Adrenal gland (tissue), 12 donors: Measurements from ENCODE around the gene SHROOM2. TPM values are rescaled to one million over a fixed set of nuclear protein-coding genes. Genes with fewer than 3 reads are reported as not detected.
"Not testable (repeated sequence)": the region's sequence is repeated elsewhere in the genome, so short reads cannot be mapped to it uniquely, and the experiment has no call there.

Experiments
- DNase-seq, 7 donors: peaks; one replicate each; pipeline ENCODE4 v3.0.0-alpha.2; 2019 to 2020
- H3K27ac ChIP-seq, 5 donors: fragments of 200-600 bp; sonication (generic) in 4 of 5; 1 replicate in 3 of 5; 2 replicates in 2 of 5; pipeline versions ENCODE4 v1.5.1 to v1.8.0; 2016 to 2020; ENCODE audit warnings: mild to moderate bottlenecking in 1 of 5
- H3K27me3 ChIP-seq: fragments of 200-600 bp; 2 replicates; pipeline ENCODE4 v1.8.0; 2021
- H3K36me3 ChIP-seq, 2 donors: fragments of 200-600 bp; replicated peaks in 1 of 2; 1 replicate in 1 of 2; 2 replicates in 1 of 2; pipeline versions ENCODE4 v1.5.1 to v1.8.0; 2018 to 2022
- H3K4me1 ChIP-seq, 2 donors: fragments of 200-600 bp; replicated peaks in 1 of 2; 1 replicate in 1 of 2; 2 replicates in 1 of 2; pipeline versions ENCODE4 v1.5.1 to v1.8.0; 2018 to 2021
- H3K4me3 ChIP-seq, 4 donors: fragments of 200-600 bp; sonication (generic) in 3 of 4; one replicate each; pipeline ENCODE4 v1.5.1; 2016 to 2018
- H3K9me3 ChIP-seq, 3 donors: fragments of 200-600 bp; sonication (generic) in 1 of 3; replicated peaks in 1 of 3; 1 replicate in 2 of 3; 2 replicates in 1 of 3; pipeline versions ENCODE4 v1.5.1 to v1.8.0; 2016 to 2021
- POLR2A ChIP-seq, 2 donors: fragments of 450-650 bp; IDR thresholded peaks; one replicate each; pipeline ENCODE4 v1.6.1; 2017; ENCODE audit warnings: antibody characterized with exemption in 2 of 2, mild to moderate bottlenecking in 2 of 2, moderate library complexity in 1 of 2
- WGBS, 4 donors: extraction: QIAGEN DNeasy Blood & Tissue Kit in 2 of 4; methylation state at CpG; one replicate each; pipeline versions ENCODE4 v1.1.5 to v1.1.7; 2013 to 2017; 5-methylcytosine and 5-hydroxymethylcytosine counted together
- intact Hi-C, 2 donors: fragments of 100-400 bp; cut with DNase I; formaldehyde crosslinking; loops; one replicate each; pipeline versions ENCODE4 v1.14.1 to v1.15.0; 2022 to 2023
- polyA plus RNA-seq, 3 donors: library from polyadenylated mRNA; stranded (reverse); fragments of 200-250 nt in 2 of 3; fragments of 350-450 nt in 1 of 3; fragmentation: Illumina TruSeq in 1 of 3; extraction: RNeasy Lipid Tissue Mini Kit (QIAGEN cat#74804) in 1 of 3; gene quantifications; one replicate each; pipeline ENCODE4 v1.2.3, GENCODE V29; 2013 to 2014
- total RNA-seq, 9 donors: library from RNA; depleted of rRNA in 4 of 9; stranded (reverse); fragments of >200 nt in 4 of 9; fragments of 120-200 nt in 1 of 9; fragmentation: NEBNext Ultra II Directional in 1 of 9; extraction: Animal tissue kit (Norgen Biotek cat#: 25700) in 1 of 9; gene quantifications; one replicate each; pipeline versions ENCODE4 v1.1.0 to v1.2.4, GENCODE V29; 2013 to 2023
- TF ChIP-seq, protein P1 (sequence below), 6 experiments: fragments of 450-650 bp in 4 of 6; fragments of 200-600 bp in 2 of 6; sonication (generic) in 1 of 6; IDR thresholded peaks; 1 replicate in 5 of 6; 2 replicates in 1 of 6; pipeline versions ENCODE4 v1.5.1 to v1.8.0; 2016 to 2021; ENCODE audit warnings: antibody characterized with exemption in 6 of 6, mild to moderate bottlenecking in 2 of 6, moderate library complexity in 1 of 6
- donor health status: healthy with polysubstance abuse.
- donor health status: Bipolar disorder and iron deficiency.
- donor health status: DM: yes; HTN: yes; CAD: no.
- donor health status: DM: no; HTN: no; CAD: no.
- donor health status: DM: no; HTN: no; CAD: no.
- donor health status: DM: yes; HTN: yes; CAD: no.

Gene SHROOM2
- total and polyA plus RNA-seq, 12 donors: 1.7 to 7.2 (median 4.0) TPM

DNA sequence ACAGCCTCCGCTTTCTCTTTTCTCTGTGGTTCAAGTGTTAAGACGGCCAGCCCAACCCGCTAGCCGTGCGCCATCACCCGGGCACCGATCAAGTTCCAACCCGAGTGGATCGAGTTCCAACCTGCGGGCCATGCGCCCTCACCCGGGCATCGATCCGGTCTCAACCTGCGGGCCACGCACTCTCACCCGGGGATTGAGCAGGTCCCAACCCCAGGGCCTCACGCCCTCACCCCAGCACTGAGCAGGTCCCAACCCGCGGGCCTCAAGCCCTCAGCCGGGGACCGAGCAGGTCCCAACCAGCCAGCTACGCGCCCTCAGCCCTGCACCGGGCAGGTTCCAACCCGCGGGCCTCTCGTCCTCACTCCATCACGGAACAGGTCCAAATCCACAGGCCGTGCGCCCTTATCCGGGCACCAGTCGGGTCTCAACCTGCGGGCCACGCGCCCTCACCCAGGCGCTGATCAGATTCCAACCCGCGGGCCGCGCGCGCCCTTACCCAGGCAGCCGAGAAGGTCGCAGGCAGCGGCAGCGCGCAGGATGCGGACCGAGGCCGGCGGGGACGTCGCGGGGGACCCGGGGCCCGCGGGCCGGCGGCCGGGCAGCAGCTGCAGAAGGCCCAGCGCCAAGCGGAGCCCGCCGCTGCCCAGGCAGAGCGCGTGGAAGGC is 21.0 kb upstream of the SHROOM2 start:
- no peaks in the 10 kb centered on the region for H3K9me3 ChIP-seq
- no peak overlapping the region for H3K4me3 ChIP-seq
- TF ChIP-seq, protein P1, sequence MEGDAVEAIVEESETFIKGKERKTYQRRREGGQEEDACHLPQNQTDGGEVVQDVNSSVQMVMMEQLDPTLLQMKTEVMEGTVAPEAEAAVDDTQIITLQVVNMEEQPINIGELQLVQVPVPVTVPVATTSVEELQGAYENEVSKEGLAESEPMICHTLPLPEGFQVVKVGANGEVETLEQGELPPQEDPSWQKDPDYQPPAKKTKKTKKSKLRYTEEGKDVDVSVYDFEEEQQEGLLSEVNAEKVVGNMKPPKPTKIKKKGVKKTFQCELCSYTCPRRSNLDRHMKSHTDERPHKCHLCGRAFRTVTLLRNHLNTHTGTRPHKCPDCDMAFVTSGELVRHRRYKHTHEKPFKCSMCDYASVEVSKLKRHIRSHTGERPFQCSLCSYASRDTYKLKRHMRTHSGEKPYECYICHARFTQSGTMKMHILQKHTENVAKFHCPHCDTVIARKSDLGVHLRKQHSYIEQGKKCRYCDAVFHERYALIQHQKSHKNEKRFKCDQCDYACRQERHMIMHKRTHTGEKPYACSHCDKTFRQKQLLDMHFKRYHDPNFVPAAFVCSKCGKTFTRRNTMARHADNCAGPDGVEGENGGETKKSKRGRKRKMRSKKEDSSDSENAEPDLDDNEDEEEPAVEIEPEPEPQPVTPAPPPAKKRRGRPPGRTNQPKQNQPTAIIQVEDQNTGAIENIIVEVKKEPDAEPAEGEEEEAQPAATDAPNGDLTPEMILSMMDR (IDR thresholded peaks at IDR 0.05): no peak
- TF ChIP-seq POLR2A (IDR thresholded peaks at IDR 0.05): no peak
- WGBS, 4 donors: 21 to 72% (median 26%) methylated on average over 2 to 63 of the region's 67 CpGs
- no peaks in the 10 kb centered on the region for H3K36me3 ChIP-seq
- no peak for DNase-seq
- peaks cover 22% of the 10 kb centered on the region for H3K27me3 ChIP-seq
- no peaks in the 10 kb centered on the region for H3K4me1 ChIP-seq
- no peak overlapping the region for H3K27ac ChIP-seq
- intact Hi-C loops: no loop called here

DNA sequence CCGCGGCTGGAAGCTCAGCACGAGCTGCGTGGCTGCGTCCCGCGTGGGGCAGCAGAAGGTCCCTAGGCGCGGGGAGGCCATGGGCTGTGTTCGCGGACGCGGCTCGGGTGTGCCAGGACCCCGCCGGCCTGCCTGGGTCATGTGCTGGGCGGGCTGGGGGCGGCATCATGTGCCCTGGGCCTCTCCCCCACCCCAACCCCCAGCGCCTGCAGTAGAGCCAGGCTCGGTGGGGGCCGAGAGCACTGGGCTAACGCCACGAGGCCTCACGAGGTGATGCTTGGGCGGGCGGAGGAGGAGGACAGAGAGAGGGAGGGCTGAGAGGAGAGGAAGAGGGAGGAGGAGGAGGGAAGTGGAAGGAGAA is 20.5 kb upstream of the SHROOM2 start, which contains the start of gene GPR143:
Gene GPR143 (minus strand): TSS at position 111 of the 361 bp plus-strand sequence. CDS start 30 bp downstream, at position 81.
- intact Hi-C loops: no loop called here
- Histone ChIP-seq H3K27me3 (peaks cover 22% of the 10 kb centered on the region), H3K4me3 (no peak within 1 kb of the TSS), H3K4me1 (no peaks in the 10 kb centered on the region), H3K36me3 (no peaks in the 10 kb centered on the region), H3K27ac (no peak within 1 kb of the TSS), H3K9me3 (no peaks in the 10 kb centered on the region)
- TF ChIP-seq, protein P1 (IDR thresholded peaks at IDR 0.05): no peak
- no peak for TF ChIP-seq POLR2A (IDR thresholded peaks at IDR 0.05)
- WGBS, 4 donors: 32 to 67% (median 47%) methylated on average over 7 to 26 of the region's 26 CpGs
- DNase-seq: no peak

DNA sequence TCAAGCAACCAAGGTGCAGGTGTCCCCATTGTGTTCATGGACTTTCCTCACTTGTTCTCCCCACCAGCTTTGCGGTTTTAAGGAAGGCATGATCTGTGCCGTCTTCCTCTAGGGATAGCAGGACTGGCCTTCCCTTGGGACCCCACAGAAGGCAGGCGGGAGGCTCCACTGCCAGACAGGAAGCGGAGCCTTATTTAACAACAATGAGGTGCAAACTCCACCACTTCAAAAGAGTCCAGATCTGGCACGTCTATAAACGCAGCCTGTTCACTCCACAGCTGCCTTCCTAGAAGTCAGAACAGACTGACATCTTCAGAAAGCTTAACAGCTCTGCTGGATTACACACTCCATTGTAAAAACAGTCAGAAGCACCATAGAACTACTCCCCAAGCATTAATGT is 18.9 kb upstream of the SHROOM2 start:
- 55 to 75% (median 64%) methylated on average over 4 to 6 of the region's 6 CpGs for WGBS, 4 donors
- Histone ChIP-seq H3K4me1 (no peaks in the 10 kb centered on the region), H3K36me3 (no peaks in the 10 kb centered on the region), H3K4me3 (no peak overlapping the region), H3K27me3 (peaks cover 22% of the 10 kb centered on the region), H3K27ac (no peak overlapping the region), H3K9me3 (no peaks in the 10 kb centered on the region)
- no peak for DNase-seq
- TF ChIP-seq, protein P1 (IDR thresholded peaks at IDR 0.05): no peak
- no peak for TF ChIP-seq POLR2A (IDR thresholded peaks at IDR 0.05)
- intact Hi-C loops: no loop called here

DNA sequence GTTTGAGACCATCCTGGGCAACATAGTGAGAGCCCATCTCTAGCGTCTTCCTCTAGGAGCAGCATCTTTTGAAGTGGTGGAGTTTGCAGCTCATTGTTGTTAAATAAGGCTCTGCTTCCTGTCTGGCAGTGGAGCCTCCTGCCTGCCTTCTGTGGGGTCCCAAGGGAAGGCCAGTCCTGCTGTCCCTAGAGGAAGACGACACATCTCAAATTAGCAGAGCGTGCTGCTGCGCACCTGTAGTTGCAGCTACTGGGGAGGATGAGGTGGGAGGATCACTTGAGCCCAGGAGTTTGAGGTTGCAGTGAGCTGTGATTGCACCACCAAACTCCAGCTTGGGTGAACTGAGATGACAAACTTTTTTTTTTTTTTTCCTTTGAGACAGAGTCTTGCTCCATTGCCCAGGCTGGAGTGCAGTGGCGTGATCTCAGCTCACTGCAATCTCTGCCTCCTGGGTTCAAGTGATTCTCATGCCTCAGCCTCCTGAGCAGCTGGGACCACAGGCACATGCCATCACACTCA is 17.8 kb upstream of the SHROOM2 start:
- H3K4me1 ChIP-seq, H3K27ac ChIP-seq, H3K4me3 ChIP-seq, H3K36me3 ChIP-seq, H3K9me3 ChIP-seq, intact Hi-C loops, DNase-seq: not testable (repeated sequence)
- whole genome bisulfite sequencing, 4 donors: 73 to 89% (median 80%) methylated on average over 1 to 5 of the region's 5 CpGs
- peaks cover 19% of the 10 kb centered on the region for H3K27me3 ChIP-seq

DNA sequence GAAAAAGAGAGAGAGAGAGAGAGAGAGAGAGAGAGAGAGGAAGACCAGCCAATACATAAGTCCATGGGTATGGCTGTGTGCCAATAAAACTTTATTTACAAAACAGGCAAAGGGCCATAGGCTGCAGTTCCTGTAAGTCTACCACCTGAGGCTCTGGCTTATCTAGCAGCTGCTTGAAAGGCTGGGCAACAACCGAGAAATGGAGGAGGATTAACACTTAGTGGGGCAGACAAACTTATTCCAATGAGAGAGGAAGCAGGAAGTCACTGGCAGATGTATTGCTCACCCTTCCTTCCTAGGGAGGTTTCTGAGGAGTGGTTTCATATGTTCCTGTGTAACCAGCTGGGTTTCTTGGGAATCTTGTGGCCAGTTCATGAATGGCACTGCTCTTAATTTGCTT is 15.9 kb upstream of the SHROOM2 start:
- 50 to 68% (median 64%) methylated on average over 1 of the region's 1 CpG for WGBS, 4 donors
- H3K4me1 ChIP-seq: no peaks in the 10 kb centered on the region
- no peak for DNase-seq
- TF ChIP-seq, protein P1 (IDR thresholded peaks at IDR 0.05): no peak
- no peak for TF ChIP-seq POLR2A (IDR thresholded peaks at IDR 0.05)
- no peak overlapping the region for H3K4me3 ChIP-seq
- H3K36me3 ChIP-seq: no peaks in the 10 kb centered on the region
- intact Hi-C loops: no loop called here
- H3K27ac ChIP-seq: no peak overlapping the region
- H3K9me3 ChIP-seq: no peaks in the 10 kb centered on the region
- H3K27me3 ChIP-seq: peaks cover 7% of the 10 kb centered on the region
